ENCODE measurements around the gene CAMTA1.

CAMTA1 gene

DNA sequence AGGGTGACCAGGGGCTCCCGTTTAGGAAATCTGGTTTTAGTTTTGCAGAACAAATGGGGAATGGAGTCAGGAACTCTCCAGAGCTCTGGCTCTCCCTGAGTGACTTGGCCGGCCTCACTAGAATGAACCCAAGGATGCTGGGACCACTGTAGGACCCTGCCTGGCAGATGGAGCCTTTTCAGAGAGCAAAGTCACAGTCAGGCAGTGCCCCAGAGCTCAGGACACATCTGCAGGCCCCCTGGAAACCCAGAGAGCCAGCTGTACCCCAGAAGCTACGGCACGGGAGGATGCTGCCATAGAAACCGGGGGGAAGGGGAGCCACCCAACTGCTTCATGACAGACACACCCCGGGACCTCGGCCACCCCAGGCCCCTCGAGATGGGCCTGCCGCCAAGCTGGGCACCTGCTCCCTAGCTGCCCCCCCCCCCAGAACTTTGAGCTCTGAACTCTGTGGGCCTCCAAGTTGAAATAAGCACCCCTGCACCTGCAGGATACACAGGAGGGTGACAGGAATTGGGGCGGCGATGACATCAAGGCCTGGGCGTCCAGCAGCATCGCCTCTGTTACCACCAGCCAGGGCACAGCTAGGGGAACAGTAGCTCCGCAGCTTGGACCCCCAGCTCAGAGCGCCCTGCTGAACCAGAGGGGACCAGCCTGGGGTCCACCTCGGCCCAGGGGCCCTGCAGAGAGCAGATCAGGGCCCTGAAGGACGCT is 894.1 kb downstream of the CAMTA1 start:
- DNase-seq, result no peak
- H2BK12ac ChIP-seq (ENCODE audit: low read length), result no peak overlapping the region
- WGBS (ENCODE audit: extremely low coverage, insufficient coverage, insufficient read length), result no CpG with 5 or more reads among the region's 17 CpGs
- no peaks in the 10 kb centered on the region for H3K36me3 ChIP-seq (ENCODE audit: control insufficient read depth in 1 of 2, insufficient read depth in 2 of 2, low read length in 2 of 2)
- H3K4ac ChIP-seq (ENCODE audit: low read depth, low read length), result no peak overlapping the region
- peak overlapping the region; percentile 47 for H4K12ac ChIP-seq (ENCODE audit: low read depth, low read length)
- H3K79me1 ChIP-seq (ENCODE audit: low read length), result peaks cover 6% of the 10 kb centered on the region
- H2BK120ac ChIP-seq (ENCODE audit: insufficient read depth, low read length, poor library complexity), result no peak overlapping the region
- no peak overlapping the region for H3K4me3 ChIP-seq (ENCODE audit: low read depth, low read length)
- no peaks in the 10 kb centered on the region for H3K4me1 ChIP-seq (ENCODE audit: control insufficient read depth in 1 of 2, insufficient read depth in 2 of 2, low read length in 2 of 2)
- no peak overlapping the region for H3K14ac ChIP-seq (ENCODE audit: low read length)
- no peak overlapping the region for H3K18ac ChIP-seq (ENCODE audit: low read length)
- H2AK5ac ChIP-seq (ENCODE audit: low read length), result no peak overlapping the region
- H3K79me2 ChIP-seq (ENCODE audit: control insufficient read depth, insufficient read depth, low read length, poor library complexity), result peaks cover 5% of the 10 kb centered on the region
- peaks cover 22% of the 10 kb centered on the region for H3K27me3 ChIP-seq (ENCODE audit: insufficient read depth, low read length)
- no peak overlapping the region for H3K9ac ChIP-seq (ENCODE audit: low read length)
- peak overlapping the region; percentile 93 for H3K4me2 ChIP-seq (ENCODE audit: low read length)
- H2AFZ ChIP-seq (ENCODE audit: insufficient read depth, low read length, poor library complexity), result no peak overlapping the region
- H3K23ac ChIP-seq (ENCODE audit: low read length), result no peak overlapping the region
- H3K27ac ChIP-seq (ENCODE audit: low read depth, low read length), result no peak overlapping the region
- no peak overlapping the region for H4K91ac ChIP-seq (ENCODE audit: low read depth, low read length)
- H4K8ac ChIP-seq (ENCODE audit: low read depth, low read length), result peak overlapping the region; percentile 93
- H2BK5ac ChIP-seq (ENCODE audit: low read depth, low read length, poor library complexity), result no peak overlapping the region
- no peaks in the 10 kb centered on the region for H3K9me3 ChIP-seq (ENCODE audit: insufficient read depth, low read depth, low read length)

DNA sequence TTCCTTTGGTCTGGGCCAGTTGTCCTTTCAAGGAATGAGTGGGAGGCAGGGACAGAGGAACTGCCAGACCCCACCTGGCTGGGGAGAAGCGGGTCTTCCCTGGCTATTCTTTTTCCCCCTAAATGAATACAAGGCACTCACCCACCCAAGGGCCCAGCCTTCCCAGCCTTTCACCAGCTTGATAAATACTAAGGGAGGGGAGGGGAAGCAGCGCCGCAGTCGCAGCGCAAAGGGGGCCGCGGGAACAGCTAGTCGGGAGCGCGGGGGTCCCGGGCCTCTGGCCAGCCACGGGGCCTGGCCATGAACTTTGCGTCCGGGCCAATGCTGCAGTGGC is 894.6 kb downstream of the CAMTA1 start:
- H3K36me3 ChIP-seq (ENCODE audit: control insufficient read depth in 1 of 2, insufficient read depth in 2 of 2, low read length in 2 of 2), result no peaks in the 10 kb centered on the region
- no peak overlapping the region for H3K14ac ChIP-seq (ENCODE audit: low read length)
- WGBS (ENCODE audit: extremely low coverage, insufficient coverage, insufficient read length), result no CpG with 5 or more reads among the region's 14 CpGs
- no peak overlapping the region for H3K23ac ChIP-seq (ENCODE audit: low read length)
- no peak overlapping the region for H2BK120ac ChIP-seq (ENCODE audit: insufficient read depth, low read length, poor library complexity)
- H3K4me2 ChIP-seq (ENCODE audit: low read length), result peak overlapping the region; percentile 93
- no peak for DNase-seq
- peak overlapping the region; percentile 71 for H2AFZ ChIP-seq (ENCODE audit: insufficient read depth, low read length, poor library complexity)
- H3K27ac ChIP-seq (ENCODE audit: low read depth, low read length), result no peak overlapping the region
- H2AK5ac ChIP-seq (ENCODE audit: low read length), result no peak overlapping the region
- H3K9ac ChIP-seq (ENCODE audit: low read length), result no peak overlapping the region
- no peak overlapping the region for H4K12ac ChIP-seq (ENCODE audit: low read depth, low read length)
- no peak overlapping the region for H2BK5ac ChIP-seq (ENCODE audit: low read depth, low read length, poor library complexity)
- H3K79me2 ChIP-seq (ENCODE audit: control insufficient read depth, insufficient read depth, low read length, poor library complexity), result peaks cover 5% of the 10 kb centered on the region
- peak overlapping the region; percentile 79 for H3K4me3 ChIP-seq (ENCODE audit: low read depth, low read length)
- no peak overlapping the region for H3K4ac ChIP-seq (ENCODE audit: low read depth, low read length)
- H3K9me3 ChIP-seq (ENCODE audit: insufficient read depth, low read depth, low read length), result no peaks in the 10 kb centered on the region
- no peak overlapping the region for H3K18ac ChIP-seq (ENCODE audit: low read length)
- H4K91ac ChIP-seq (ENCODE audit: low read depth, low read length), result peak overlapping the region; percentile 88
- peaks cover 6% of the 10 kb centered on the region for H3K79me1 ChIP-seq (ENCODE audit: low read length)
- peak overlapping the region; percentile 93 for H4K8ac ChIP-seq (ENCODE audit: low read depth, low read length)
- H3K27me3 ChIP-seq (ENCODE audit: insufficient read depth, low read length), result peaks cover 22% of the 10 kb centered on the region
- no peaks in the 10 kb centered on the region for H3K4me1 ChIP-seq (ENCODE audit: control insufficient read depth in 1 of 2, insufficient read depth in 2 of 2, low read length in 2 of 2)
- no peak overlapping the region for H2BK12ac ChIP-seq (ENCODE audit: low read length)

DNA sequence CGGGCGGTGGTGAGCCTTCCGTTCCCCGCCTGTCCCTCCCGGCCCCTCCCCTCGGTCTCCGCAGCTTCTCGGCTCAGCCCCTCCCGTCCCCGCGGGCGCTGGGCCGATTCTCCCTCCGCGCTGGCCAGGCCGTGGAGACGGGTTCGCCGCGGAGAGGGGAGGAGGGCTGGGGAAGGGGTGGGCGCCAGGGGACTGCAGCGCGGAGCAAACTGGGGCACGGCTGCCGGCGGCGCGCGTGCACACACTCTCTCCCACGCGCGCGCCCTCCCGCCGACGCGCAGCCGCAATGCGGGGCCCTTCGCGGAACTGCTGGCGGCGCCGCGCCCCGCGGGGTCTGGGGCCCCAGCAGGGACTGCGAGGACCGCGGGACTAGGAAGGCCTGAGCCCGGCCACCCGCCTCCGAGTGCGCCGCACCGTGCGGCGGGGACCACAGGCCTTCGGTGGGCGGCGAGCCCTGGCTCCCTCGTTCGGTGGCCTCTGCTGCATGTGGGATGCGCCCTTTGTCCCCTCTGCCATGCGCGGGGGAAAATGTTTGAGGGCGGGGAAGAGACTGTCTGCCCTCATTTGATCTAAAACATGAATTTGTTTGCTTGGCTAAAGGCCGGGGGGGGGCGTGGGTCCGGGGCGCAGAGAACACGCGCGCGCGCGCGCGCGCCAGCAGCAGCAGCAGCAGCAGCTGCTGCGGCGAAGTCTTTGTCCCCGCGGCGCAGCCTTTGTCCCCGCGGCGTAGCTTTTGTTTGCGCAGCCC is 895.1 kb downstream of the CAMTA1 start:
- no peaks in the 10 kb centered on the region for H3K9me3 ChIP-seq (ENCODE audit: insufficient read depth, low read depth, low read length)
- H3K18ac ChIP-seq (ENCODE audit: low read length), result peak overlapping the region; percentile 48
- H4K8ac ChIP-seq (ENCODE audit: low read depth, low read length), result peak overlapping the region; percentile 93
- H2BK120ac ChIP-seq (ENCODE audit: insufficient read depth, low read length, poor library complexity), result peak overlapping the region; percentile 28
- H2AFZ ChIP-seq (ENCODE audit: insufficient read depth, low read length, poor library complexity), result peak overlapping the region; percentile 71
- no peak overlapping the region for H2BK12ac ChIP-seq (ENCODE audit: low read length)
- peak overlapping the region; percentile 85 for H3K14ac ChIP-seq (ENCODE audit: low read length)
- peaks cover 6% of the 10 kb centered on the region for H3K79me1 ChIP-seq (ENCODE audit: low read length)
- H3K27ac ChIP-seq (ENCODE audit: low read depth, low read length), result no peak overlapping the region
- peak overlapping the region; percentile 93 for H3K4me2 ChIP-seq (ENCODE audit: low read length)
- DNase-seq, result peak in 1 of 2 donors; percentile 15
- peaks cover 5% of the 10 kb centered on the region for H3K79me2 ChIP-seq (ENCODE audit: control insufficient read depth, insufficient read depth, low read length, poor library complexity)
- H3K9ac ChIP-seq (ENCODE audit: low read length), result peak overlapping the region; percentile 76
- H2BK5ac ChIP-seq (ENCODE audit: low read depth, low read length, poor library complexity), result no peak overlapping the region
- peaks cover 22% of the 10 kb centered on the region for H3K27me3 ChIP-seq (ENCODE audit: insufficient read depth, low read length)
- no peaks in the 10 kb centered on the region for H3K4me1 ChIP-seq (ENCODE audit: control insufficient read depth in 1 of 2, insufficient read depth in 2 of 2, low read length in 2 of 2)
- H3K36me3 ChIP-seq (ENCODE audit: control insufficient read depth in 1 of 2, insufficient read depth in 2 of 2, low read length in 2 of 2), result no peaks in the 10 kb centered on the region
- peak overlapping the region; percentile 28 for H2AK5ac ChIP-seq (ENCODE audit: low read length)
- no CpG with 5 or more reads among the region's 89 CpGs for WGBS (ENCODE audit: extremely low coverage, insufficient coverage, insufficient read length)
- peak overlapping the region; percentile 79 for H3K4me3 ChIP-seq (ENCODE audit: low read depth, low read length)
- H3K23ac ChIP-seq (ENCODE audit: low read length), result no peak overlapping the region
- H4K12ac ChIP-seq (ENCODE audit: low read depth, low read length), result peak overlapping the region; percentile 90
- H4K91ac ChIP-seq (ENCODE audit: low read depth, low read length), result peak overlapping the region; percentile 88
- peak overlapping the region; percentile 44 for H3K4ac ChIP-seq (ENCODE audit: low read depth, low read length)

DNA sequence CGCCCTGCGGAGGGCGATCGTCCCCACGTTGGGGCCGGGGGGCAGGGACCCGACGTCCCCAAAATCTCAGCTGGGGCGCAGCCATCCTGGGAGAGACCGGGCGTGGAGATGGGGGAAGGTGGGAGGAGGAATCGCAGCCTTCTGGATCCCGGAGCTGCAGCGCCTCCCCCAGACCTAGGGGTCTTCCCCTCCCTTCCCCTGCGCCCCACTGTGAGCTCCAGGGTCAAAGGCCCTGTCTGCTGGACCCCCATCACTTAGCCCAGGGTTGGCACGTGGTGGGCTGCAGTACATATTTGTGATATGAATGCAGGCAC is 895.7 kb downstream of the CAMTA1 start:
- H3K14ac ChIP-seq (ENCODE audit: low read length), result no peak overlapping the region
- no CpG with 5 or more reads among the region's 16 CpGs for WGBS (ENCODE audit: extremely low coverage, insufficient coverage, insufficient read length)
- H2AFZ ChIP-seq (ENCODE audit: insufficient read depth, low read length, poor library complexity), result peak overlapping the region; percentile 71
- H3K9me3 ChIP-seq (ENCODE audit: insufficient read depth, low read depth, low read length), result no peaks in the 10 kb centered on the region
- no peaks in the 10 kb centered on the region for H3K4me1 ChIP-seq (ENCODE audit: control insufficient read depth in 1 of 2, insufficient read depth in 2 of 2, low read length in 2 of 2)
- H2BK5ac ChIP-seq (ENCODE audit: low read depth, low read length, poor library complexity), result no peak overlapping the region
- peak overlapping the region; percentile 93 for H4K8ac ChIP-seq (ENCODE audit: low read depth, low read length)
- H3K4ac ChIP-seq (ENCODE audit: low read depth, low read length), result no peak overlapping the region
- no peak overlapping the region for H2AK5ac ChIP-seq (ENCODE audit: low read length)
- peak overlapping the region; percentile 34 for H3K9ac ChIP-seq (ENCODE audit: low read length)
- no peak overlapping the region for H2BK120ac ChIP-seq (ENCODE audit: insufficient read depth, low read length, poor library complexity)
- H3K4me2 ChIP-seq (ENCODE audit: low read length), result peak overlapping the region; percentile 93
- no peaks in the 10 kb centered on the region for H3K36me3 ChIP-seq (ENCODE audit: control insufficient read depth in 1 of 2, insufficient read depth in 2 of 2, low read length in 2 of 2)
- H3K23ac ChIP-seq (ENCODE audit: low read length), result no peak overlapping the region
- no peak for DNase-seq
- H3K79me1 ChIP-seq (ENCODE audit: low read length), result peaks cover 6% of the 10 kb centered on the region
- peak overlapping the region; percentile 90 for H4K12ac ChIP-seq (ENCODE audit: low read depth, low read length)
- no peak overlapping the region for H3K27ac ChIP-seq (ENCODE audit: low read depth, low read length)
- H3K27me3 ChIP-seq (ENCODE audit: insufficient read depth, low read length), result peaks cover 20% of the 10 kb centered on the region
- no peak overlapping the region for H3K18ac ChIP-seq (ENCODE audit: low read length)
- H4K91ac ChIP-seq (ENCODE audit: low read depth, low read length), result no peak overlapping the region
- H2BK12ac ChIP-seq (ENCODE audit: low read length), result no peak overlapping the region
- peaks cover 5% of the 10 kb centered on the region for H3K79me2 ChIP-seq (ENCODE audit: control insufficient read depth, insufficient read depth, low read length, poor library complexity)
- peak overlapping the region; percentile 79 for H3K4me3 ChIP-seq (ENCODE audit: low read depth, low read length)
